Naive thymus-derived CD4-positive, alpha-beta T cell (primary cell): ENCODE results near the gene SLC6A18. TPM values are rescaled to one million over a fixed set of nuclear protein-coding genes. Genes with fewer than 3 reads are reported as not detected.
"Not testable (repeated sequence)": the region's sequence is repeated elsewhere in the genome, so short reads cannot be mapped to it uniquely, and the experiment has no call there.

ENCODE experiments used
- ATAC-seq: fragments of 150-1000 bp; cut with Tn5 transposase; 2 replicates; pipeline ENCODE4 v1.10.0; 2021; ENCODE audit warnings: mild to moderate bottlenecking, moderate library complexity
- CTCF ChIA-PET: fragments of 350-600 bp; sonication (Branson Sonifier 250); formaldehyde crosslinking; loops from one replicate; lab custom pipeline; 2021; ENCODE audit warnings: antibody characterized with exemption; lab: Charles Lee
- POLR2A ChIA-PET: fragments of 350-600 bp; sonication (Branson Sonifier 250); formaldehyde crosslinking; loops from one replicate; lab custom pipeline; 2021; ENCODE audit warnings: antibody characterized with exemption, inconsistent platforms; lab: Charles Lee
- DNase-seq, 9 donors: peaks; one replicate each; pipeline versions ENCODE4 v3.0.0 to v3.0.0-alpha.2; 2020 to 2022; ENCODE audit warnings: mixed read lengths in 1 of 9
- H3K27ac ChIP-seq: one replicate; pipeline ENCODE4 v1.7.0; 2013; ENCODE audit warnings: mild to moderate bottlenecking, low read depth, low read length, moderate library complexity
- H3K27me3 ChIP-seq, 2 donors: one replicate each; pipeline ENCODE4 v1.7.0; 2013; ENCODE audit warnings: low read length in 2 of 2, mild to moderate bottlenecking in 2 of 2, moderate library complexity in 2 of 2; ENCODE audit not compliant: control insufficient read depth in 2 of 2, insufficient read depth in 2 of 2
- H3K36me3 ChIP-seq, 3 experiments: 1 replicate in 2 of 3; 2 replicates in 1 of 3; pipeline ENCODE4 v1.7.0; 2013; ENCODE audit warnings: low read length in 3 of 3, mild to moderate bottlenecking in 3 of 3, moderate library complexity in 1 of 3; ENCODE audit not compliant: insufficient read depth in 3 of 3, control insufficient read depth in 2 of 3
- H3K4me1 ChIP-seq, 2 donors: one replicate each; pipeline ENCODE4 v1.7.0; 2013; ENCODE audit warnings: low read length in 2 of 2, mild to moderate bottlenecking in 2 of 2, moderate library complexity in 1 of 2; ENCODE audit not compliant: control insufficient read depth in 2 of 2, insufficient read depth in 2 of 2
- H3K4me3 ChIP-seq: 2 replicates; pipeline ENCODE4 v1.7.0; 2013; ENCODE audit warnings: mild to moderate bottlenecking, low read length
- H3K9me3 ChIP-seq, 3 experiments: 1 replicate in 2 of 3; 2 replicates in 1 of 3; pipeline ENCODE4 v1.7.0; 2013; ENCODE audit warnings: low read length in 3 of 3; ENCODE audit not compliant: control insufficient read depth in 2 of 3
- H3K27ac Mint-ChIP-seq, 9 donors: one replicate each; pipeline ENCODE4 v1.8.0; 2020 to 2022; ENCODE audit warnings: mixed read lengths in 9 of 9, mild to moderate bottlenecking in 8 of 9, moderate library complexity in 5 of 9, inconsistent platforms in 2 of 9
- H3K27me3 Mint-ChIP-seq, 5 donors: one replicate each; pipeline ENCODE4 v1.8.0; 2021 to 2022; ENCODE audit warnings: mixed read lengths in 5 of 5, mild to moderate bottlenecking in 1 of 5
- H3K36me3 Mint-ChIP-seq, 5 donors: one replicate each; pipeline ENCODE4 v1.8.0; 2020 to 2022; ENCODE audit warnings: mixed read lengths in 5 of 5, mild to moderate bottlenecking in 3 of 5, inconsistent platforms in 1 of 5
- H3K4me1 Mint-ChIP-seq, 7 donors: one replicate each; pipeline ENCODE4 v1.8.0; 2020 to 2022; ENCODE audit warnings: mixed read lengths in 7 of 7, mild to moderate bottlenecking in 3 of 7, inconsistent platforms in 1 of 7
- H3K4me3 Mint-ChIP-seq, 10 donors: one replicate each; pipeline ENCODE4 v1.8.0; 2020 to 2022; ENCODE audit warnings: mild to moderate bottlenecking in 10 of 10, mixed read lengths in 10 of 10, moderate library complexity in 6 of 10, inconsistent platforms in 2 of 10
- H3K9me3 Mint-ChIP-seq, 11 donors: one replicate each; pipeline ENCODE4 v1.8.0; 2020 to 2022; ENCODE audit warnings: mixed read lengths in 11 of 11, mild to moderate bottlenecking in 4 of 11, inconsistent platforms in 1 of 11, moderate library complexity in 1 of 11
- intact Hi-C, 2 donors: fragments of 100-400 bp; cut with micrococcal nuclease; formaldehyde crosslinking; loops; one replicate each; pipeline ENCODE4 v1.15.1; 2023
- polyA plus RNA-seq, 2 donors: library from polyadenylated mRNA; unstranded; fragments of 300-500 nt; fragmentation: Illumina TruSeq; gene quantifications; one replicate each; pipeline ENCODE4 v1.2.3, GENCODE V29; 2021
- total RNA-seq, 6 experiments: library from RNA in 5 of 6; stranded (reverse) in 5 of 6; gene quantifications; 1 replicate in 5 of 6; 2 replicates in 1 of 6; pipeline ENCODE4 v1.2.3 and lab custom pipeline; 2021 to 2026

Gene SLC6A18
- total and polyA plus RNA-seq, 7 experiments from 2014 or later: not detected

DNA sequence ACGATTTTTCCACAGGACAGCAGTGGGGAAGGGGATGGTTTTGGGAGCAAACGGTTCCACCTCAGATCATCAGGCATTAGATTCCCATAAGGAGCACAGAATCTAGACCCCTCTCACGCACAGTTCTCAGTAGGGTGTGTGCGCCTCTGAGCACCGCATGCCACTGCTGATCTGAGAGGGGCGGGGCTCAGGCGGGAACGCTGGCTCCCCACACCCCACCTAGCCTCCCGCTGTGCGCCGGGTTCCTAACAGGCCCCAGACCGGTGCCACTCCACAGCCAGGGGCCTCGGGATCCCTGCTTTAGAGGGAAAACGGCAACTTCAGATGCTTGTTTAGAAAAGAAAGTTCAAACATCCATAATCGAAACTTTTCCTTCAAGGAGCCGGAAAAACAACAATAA, 49.3 kb downstream of the SLC6A18 start:
- peaks cover 0 to 10% (median 0%) of the 10 kb centered on the region in 5 donors for H3K36me3 Mint-ChIP-seq
- Histone ChIP-seq H3K27ac (no peak overlapping the region), H3K27me3 (no peaks in the 10 kb centered on the region), H3K4me1 (no peaks in the 10 kb centered on the region), H3K4me3 (no peak overlapping the region), H3K9me3 (peaks cover 0 to 5% (median 0%) of the 10 kb centered on the region in 3 experiments), H3K36me3 (no peaks in the 10 kb centered on the region)
- intact Hi-C loops: no loop called here
- CTCF ChIA-PET: no interaction called here
- peaks cover 0 to 4% (median 0%) of the 10 kb centered on the region in 11 donors for H3K9me3 Mint-ChIP-seq
- ATAC-seq (no peak), DNase-seq (no peak)
- POLR2A ChIA-PET: no interaction called here
- H3K4me3 Mint-ChIP-seq: no peak overlapping the region
- H3K27me3 Mint-ChIP-seq: no peaks in the 10 kb centered on the region
- no peak overlapping the region for H3K27ac Mint-ChIP-seq
- H3K4me1 Mint-ChIP-seq: peaks cover 0 to 6% (median 4%) of the 10 kb centered on the region in 7 donors

GRCh38 chr5:1275397-1276391, 50.5 kb downstream of the SLC6A18 start:
- POLR2A ChIA-PET, H3K27ac Mint-ChIP-seq, H3K27ac ChIP-seq, H3K4me3 Mint-ChIP-seq, H3K36me3 ChIP-seq, H3K36me3 Mint-ChIP-seq, H3K27me3 ChIP-seq, H3K4me3 ChIP-seq, ATAC-seq, H3K9me3 ChIP-seq, H3K4me1 ChIP-seq, H3K27me3 Mint-ChIP-seq, H3K9me3 Mint-ChIP-seq, DNase-seq, H3K4me1 Mint-ChIP-seq, intact Hi-C loops: not testable (repeated sequence)
- CTCF ChIA-PET: interaction anchor here (0.7 kb wide), 1 partner anchor 585 kb away, joined by 3 read pairs; no protein-coding TSS in a partner anchor

DNA sequence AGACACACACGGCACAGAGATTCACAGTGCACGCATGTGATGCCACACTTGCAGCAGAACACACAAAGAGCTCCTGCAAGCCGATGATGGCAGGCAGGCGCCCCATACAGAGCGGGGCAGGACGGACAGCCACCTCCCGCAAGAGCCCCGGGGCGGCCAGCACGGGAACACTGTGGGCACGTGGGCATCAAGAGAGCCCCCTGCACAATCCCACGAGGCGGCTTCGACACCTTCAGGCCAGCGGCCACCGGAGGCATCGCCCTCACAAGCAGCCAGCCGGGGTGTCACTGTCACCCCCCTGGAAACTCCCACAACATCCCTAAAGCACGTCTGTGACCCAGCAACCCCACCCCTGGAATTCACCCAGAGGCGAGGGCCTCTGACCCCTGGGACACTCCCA, 51.7 kb downstream of the SLC6A18 start:
- no peak overlapping the region for H3K4me3 Mint-ChIP-seq
- H3K27me3 ChIP-seq: no peaks in the 10 kb centered on the region
- no peak for ATAC-seq
- H3K27ac Mint-ChIP-seq: no peak overlapping the region
- no peaks in the 10 kb centered on the region for H3K36me3 ChIP-seq
- no peak for DNase-seq
- peaks cover 0 to 4% (median 0%) of the 10 kb centered on the region in 11 donors for H3K9me3 Mint-ChIP-seq
- ChIA-PET CTCF (interaction anchor here (0.7 kb wide), 1 partner anchor 584 kb away, joined by 3 read pairs; no protein-coding TSS in a partner anchor), POLR2A (no interaction called here)
- H3K9me3 ChIP-seq: peaks cover 0 to 5% (median 0%) of the 10 kb centered on the region in 3 experiments
- no peaks in the 10 kb centered on the region for H3K27me3 Mint-ChIP-seq
- H3K36me3 Mint-ChIP-seq: peaks cover 0 to 6% (median 0%) of the 10 kb centered on the region in 5 donors
- peaks cover 0 to 6% (median 0%) of the 10 kb centered on the region in 7 donors for H3K4me1 Mint-ChIP-seq
- H3K4me1 ChIP-seq: no peaks in the 10 kb centered on the region
- no peak overlapping the region for H3K4me3 ChIP-seq
- H3K27ac ChIP-seq: no peak overlapping the region
- intact Hi-C loops: no loop called here

GRCh38 chr5:1277331-1277730, 52.1 kb downstream of the SLC6A18 start:
- ChIA-PET POLR2A (no interaction called here), CTCF (no interaction called here)
- Mint-ChIP-seq H3K9me3 (peaks cover 0 to 4% (median 0%) of the 10 kb centered on the region in 11 donors), H3K36me3 (peaks cover 0 to 6% (median 0%) of the 10 kb centered on the region in 5 donors), H3K4me1 (peaks cover 0 to 6% (median 0%) of the 10 kb centered on the region in 7 donors), H3K27ac (no peak overlapping the region), H3K4me3 (no peak overlapping the region), H3K27me3 (no peaks in the 10 kb centered on the region)
- Histone ChIP-seq H3K4me3 (no peak overlapping the region), H3K36me3 (no peaks in the 10 kb centered on the region), H3K4me1 (no peaks in the 10 kb centered on the region), H3K27me3 (no peaks in the 10 kb centered on the region), H3K27ac (no peak overlapping the region), H3K9me3 (peaks cover 0 to 5% (median 0%) of the 10 kb centered on the region in 3 experiments)
- DNase-seq: no peak
- no peak for ATAC-seq
- intact Hi-C loops: no loop called here

DNA sequence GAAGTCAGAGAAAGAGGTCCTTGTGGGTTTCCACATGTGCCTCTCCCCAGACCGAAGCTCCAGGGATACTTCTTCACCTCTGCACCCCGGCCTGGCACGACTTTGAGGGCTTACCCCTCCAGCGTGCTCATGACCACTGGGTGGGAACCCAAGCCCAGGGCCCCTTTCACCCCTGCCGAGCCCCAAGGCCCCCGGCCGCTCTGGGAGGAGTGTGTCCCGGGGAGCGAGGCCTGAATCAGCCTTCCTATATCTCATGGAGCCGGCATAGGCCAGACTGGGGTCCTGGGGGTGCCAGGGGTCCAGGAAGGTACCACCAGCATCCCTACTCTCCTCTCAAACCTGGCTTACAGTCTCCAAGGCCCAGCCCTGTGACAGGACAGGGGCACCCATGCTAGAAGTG, 52.6 kb downstream of the SLC6A18 start:
- peaks cover 0 to 4% (median 0%) of the 10 kb centered on the region in 11 donors for H3K9me3 Mint-ChIP-seq
- Histone ChIP-seq H3K36me3 (no peaks in the 10 kb centered on the region), H3K27ac (no peak overlapping the region), H3K4me3 (no peak overlapping the region), H3K27me3 (no peaks in the 10 kb centered on the region), H3K4me1 (no peaks in the 10 kb centered on the region), H3K9me3 (peaks cover 0 to 5% (median 0%) of the 10 kb centered on the region in 3 experiments)
- H3K4me1 Mint-ChIP-seq: peaks cover 0 to 6% (median 0%) of the 10 kb centered on the region in 7 donors
- H3K4me3 Mint-ChIP-seq: no peak overlapping the region
- ChIA-PET POLR2A (no interaction called here), CTCF (no interaction called here)
- H3K36me3 Mint-ChIP-seq: peaks cover 0 to 6% (median 0%) of the 10 kb centered on the region in 5 donors
- no peak for ATAC-seq
- H3K27me3 Mint-ChIP-seq: no peaks in the 10 kb centered on the region
- no peak overlapping the region for H3K27ac Mint-ChIP-seq
- intact Hi-C loops: no loop called here
- no peak for DNase-seq

GRCh38 chr5:1278216-1278615, 53.0 kb downstream of the SLC6A18 start:
- no peak overlapping the region for H3K4me3 ChIP-seq
- no peak overlapping the region for H3K27ac Mint-ChIP-seq
- ChIA-PET POLR2A (no interaction called here), CTCF (no interaction called here)
- no peaks in the 10 kb centered on the region for H3K4me1 ChIP-seq
- peaks cover 0 to 6% (median 0%) of the 10 kb centered on the region in 7 donors for H3K4me1 Mint-ChIP-seq
- H3K27ac ChIP-seq: no peak overlapping the region
- H3K9me3 ChIP-seq: peaks cover 0 to 5% (median 0%) of the 10 kb centered on the region in 3 experiments
- H3K4me3 Mint-ChIP-seq: no peak overlapping the region
- H3K9me3 Mint-ChIP-seq: peaks cover 0 to 4% (median 0%) of the 10 kb centered on the region in 11 donors
- no peaks in the 10 kb centered on the region for H3K27me3 ChIP-seq
- DNase-seq: no peak
- intact Hi-C loops: no loop called here
- H3K36me3 Mint-ChIP-seq: peaks cover 0 to 5% (median 0%) of the 10 kb centered on the region in 5 donors
- no peaks in the 10 kb centered on the region for H3K27me3 Mint-ChIP-seq
- H3K36me3 ChIP-seq: no peaks in the 10 kb centered on the region
- ATAC-seq: no peak
